HEK293T (cell line): ENCODE measurements around the gene XRCC2.

Source experiments
- FOXA1 ChIP-seq: fragments of 450-650 bp; IDR thresholded peaks from 2 replicates; pipeline ENCODE4 v1.6.1; 2016; ENCODE audit warnings: mild to moderate bottlenecking
- SP1 ChIP-seq: fragments of 450-650 bp; IDR thresholded peaks from 2 replicates; pipeline ENCODE4 v1.6.1; 2017
- SUZ12 ChIP-seq: fragments of 450-650 bp; IDR thresholded peaks from 2 replicates; pipeline ENCODE4 v1.6.1; 2016; ENCODE audit warnings: mild to moderate bottlenecking
- TF ChIP-seq, protein P1 (sequence below): fragments of 450-650 bp; IDR thresholded peaks from 2 replicates; pipeline ENCODE4 v1.6.1; 2016

DNA sequence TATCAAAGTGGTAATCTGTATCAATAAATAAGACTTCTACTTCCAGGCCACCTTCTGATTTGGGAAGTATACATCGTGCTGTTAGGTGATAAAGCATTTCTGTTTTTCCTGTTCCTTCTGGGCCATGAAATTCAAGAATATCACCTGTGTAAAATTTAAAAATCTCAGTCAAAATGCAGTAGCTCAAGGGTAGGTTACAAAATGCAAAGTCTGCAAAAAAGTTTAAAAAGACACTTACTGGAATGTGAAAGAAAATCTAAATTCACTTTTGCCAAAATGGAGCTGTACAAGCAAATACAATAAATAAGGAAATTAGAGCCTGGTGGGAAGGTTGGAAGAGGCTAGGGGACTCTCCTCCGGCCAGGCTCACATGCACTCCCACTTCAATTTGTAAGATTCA lies 26.7 kb downstream of the XRCC2 start:
- TF ChIP-seq FOXA1 (no peak), SP1 (no peak), SUZ12 (no peak)
- TF ChIP-seq, protein P1, sequence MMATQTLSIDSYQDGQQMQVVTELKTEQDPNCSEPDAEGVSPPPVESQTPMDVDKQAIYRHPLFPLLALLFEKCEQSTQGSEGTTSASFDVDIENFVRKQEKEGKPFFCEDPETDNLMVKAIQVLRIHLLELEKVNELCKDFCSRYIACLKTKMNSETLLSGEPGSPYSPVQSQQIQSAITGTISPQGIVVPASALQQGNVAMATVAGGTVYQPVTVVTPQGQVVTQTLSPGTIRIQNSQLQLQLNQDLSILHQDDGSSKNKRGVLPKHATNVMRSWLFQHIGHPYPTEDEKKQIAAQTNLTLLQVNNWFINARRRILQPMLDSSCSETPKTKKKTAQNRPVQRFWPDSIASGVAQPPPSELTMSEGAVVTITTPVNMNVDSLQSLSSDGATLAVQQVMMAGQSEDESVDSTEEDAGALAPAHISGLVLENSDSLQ = no peak
